SK-N-SH treated with all-trans-retinoic acid at 6 μM for 48 hours (cell line): Measurements from ENCODE around the gene SCART1.

Experiments used
- ISL1 ChIP-seq: fragments of 250-450 bp; sonication (Bioruptor Pico); IDR thresholded peaks from 2 replicates; pipeline ENCODE4 v2.1.2; 2022; ENCODE audit warnings: mild to moderate bottlenecking, moderate library complexity
- RARB ChIP-seq: fragments of 250-450 bp; sonication (Bioruptor Pico); IDR thresholded peaks from 2 replicates; pipeline ENCODE4 v1.8.0; 2021; ENCODE audit warnings: mild to moderate bottlenecking, moderate library complexity
- ZNF8 ChIP-seq: fragments of 450-650 bp; formaldehyde crosslinking; IDR thresholded peaks from 2 replicates; pipeline ENCODE4 v1.5.0; 2020; ENCODE audit warnings: mild to moderate bottlenecking, moderate library complexity
- TF ChIP-seq, protein P1 (sequence below): fragments of 250-450 bp; sonication (Bioruptor Pico); IDR thresholded peaks from 2 replicates; pipeline ENCODE4 v1.8.0; 2020; ENCODE audit warnings: mild to moderate bottlenecking, moderate library complexity, borderline replicate concordance

DNA sequence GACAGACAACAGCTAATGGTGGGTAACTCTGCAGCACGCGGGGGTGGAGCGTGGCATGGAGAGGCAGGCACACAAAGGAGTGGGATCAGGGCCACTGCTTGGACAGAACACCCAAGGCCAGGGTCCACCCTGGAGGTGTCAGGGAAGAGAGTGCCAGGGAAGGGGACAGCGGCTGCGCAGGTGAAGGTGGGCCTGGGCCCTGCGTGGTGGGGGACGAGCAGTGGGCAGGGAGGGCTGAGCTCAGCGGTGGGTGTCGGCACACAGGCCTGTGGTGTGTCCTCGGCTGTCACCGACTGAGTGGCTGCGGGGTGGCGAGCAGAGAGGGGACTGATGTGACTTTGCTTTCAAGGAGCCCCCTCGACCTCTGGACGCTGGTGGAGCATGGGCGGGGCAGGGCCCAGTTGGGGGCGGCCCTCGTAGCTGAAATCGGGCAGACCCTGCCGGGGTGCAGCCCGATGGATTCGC lies 8.4 kb upstream of the SCART1 start:
- no peak for TF ChIP-seq ISL1
- no peak for TF ChIP-seq ZNF8
- no peak for TF ChIP-seq RARB
- TF ChIP-seq, protein P1, sequence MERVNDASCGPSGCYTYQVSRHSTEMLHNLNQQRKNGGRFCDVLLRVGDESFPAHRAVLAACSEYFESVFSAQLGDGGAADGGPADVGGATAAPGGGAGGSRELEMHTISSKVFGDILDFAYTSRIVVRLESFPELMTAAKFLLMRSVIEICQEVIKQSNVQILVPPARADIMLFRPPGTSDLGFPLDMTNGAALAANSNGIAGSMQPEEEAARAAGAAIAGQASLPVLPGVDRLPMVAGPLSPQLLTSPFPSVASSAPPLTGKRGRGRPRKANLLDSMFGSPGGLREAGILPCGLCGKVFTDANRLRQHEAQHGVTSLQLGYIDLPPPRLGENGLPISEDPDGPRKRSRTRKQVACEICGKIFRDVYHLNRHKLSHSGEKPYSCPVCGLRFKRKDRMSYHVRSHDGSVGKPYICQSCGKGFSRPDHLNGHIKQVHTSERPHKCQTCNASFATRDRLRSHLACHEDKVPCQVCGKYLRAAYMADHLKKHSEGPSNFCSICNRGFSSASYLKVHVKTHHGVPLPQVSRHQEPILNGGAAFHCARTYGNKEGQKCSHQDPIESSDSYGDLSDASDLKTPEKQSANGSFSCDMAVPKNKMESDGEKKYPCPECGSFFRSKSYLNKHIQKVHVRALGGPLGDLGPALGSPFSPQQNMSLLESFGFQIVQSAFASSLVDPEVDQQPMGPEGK = no peak
